Uterus (tissue), 4 donors: ENCODE data around the gene PANX1. TPM values are rescaled to one million over a fixed set of nuclear protein-coding genes. Genes with fewer than 3 reads are reported as not detected.
"Not testable (repeated sequence)": the region's sequence is repeated elsewhere in the genome, so short reads cannot be mapped to it uniquely, and the experiment has no call there.

ENCODE experiments used
- DNase-seq, 2 donors: peaks; one replicate each; pipeline ENCODE4 v3.0.0-alpha.2; 2019 to 2020
- H3K27ac ChIP-seq, 2 donors: fragments of 200-600 bp; sonication (generic); 1 replicate in 1 of 2; 2 replicates in 1 of 2; pipeline ENCODE4 v1.5.1; 2016 to 2018
- H3K27me3 ChIP-seq, 2 donors: fragments of 200-600 bp; sonication (generic); one replicate each; pipeline ENCODE4 v1.5.1; 2018 to 2019; ENCODE audit warnings: control low read depth in 1 of 2
- H3K36me3 ChIP-seq, 2 donors: fragments of 200-600 bp; sonication (generic); one replicate each; pipeline ENCODE4 v1.5.1; 2019; ENCODE audit warnings: control low read depth in 1 of 2
- H3K4me1 ChIP-seq, 2 donors: fragments of 200-600 bp; sonication (generic); one replicate each; pipeline ENCODE4 v1.5.1; 2018 to 2019; ENCODE audit warnings: control low read depth in 1 of 2
- H3K4me3 ChIP-seq, 2 donors: fragments of 200-600 bp; sonication (generic); 1 replicate in 1 of 2; 2 replicates in 1 of 2; pipeline ENCODE4 v1.5.1; 2018 to 2019; ENCODE audit warnings: mild to moderate bottlenecking in 1 of 2
- H3K9me3 ChIP-seq, 2 donors: fragments of 200-600 bp; sonication (generic); one replicate each; pipeline ENCODE4 v1.5.1; 2019; ENCODE audit warnings: control low read depth in 1 of 2
- CTCF ChIP-seq, 4 experiments: fragments of 200-600 bp in 2 of 4; fragments of 450-650 bp in 2 of 4; sonication (generic) in 2 of 4; IDR thresholded peaks; one replicate each; pipeline ENCODE4 v1.5.1; 2016 to 2019; ENCODE audit warnings: antibody characterized with exemption in 4 of 4, mild to moderate bottlenecking in 2 of 4, moderate library complexity in 1 of 4
- POLR2A ChIP-seq, 2 donors: fragments of 450-650 bp; IDR thresholded peaks; one replicate each; pipeline ENCODE4 v1.6.1; 2016; ENCODE audit warnings: antibody characterized with exemption in 2 of 2, mild to moderate bottlenecking in 1 of 2, moderate library complexity in 1 of 2
- intact Hi-C: fragments of 100-400 bp; cut with DNase I; formaldehyde crosslinking; loops from one replicate; pipeline ENCODE4 v1.15.1; 2023; ENCODE audit warnings: low total_unique reads
- total RNA-seq, 4 donors: library from RNA; depleted of rRNA in 3 of 4; stranded (reverse); fragments of >200 nt in 3 of 4; gene quantifications; one replicate each; pipeline versions ENCODE4 v1.1.0 to v1.2.4, GENCODE V29; 2014 to 2023
- donor health status: DM: yes; HTN: yes; CAD: no.

Gene PANX1
- total RNA-seq, 4 donors from 2014 or later: 4.1 to 37.9 (median 15.1) TPM

- no peak for DNase-seq
- Histone ChIP-seq H3K36me3 (no peaks in the 10 kb centered on the region), H3K4me1 (peaks cover 0 to 1% of the 10 kb centered on the region in 2 donors), H3K4me3 (no peak overlapping the region), H3K27me3 (no peaks in the 10 kb centered on the region), H3K27ac (no peak overlapping the region), H3K9me3 (no peaks in the 10 kb centered on the region)
- TF ChIP-seq POLR2A (IDR thresholded peaks at IDR 0.05): no peak
- TF ChIP-seq CTCF (IDR thresholded peaks at IDR 0.05): no peak
- intact Hi-C loops: no loop called here
Measured at GRCh38 chr11:94117871-94118270, 10.8 kb upstream of the PANX1 start.

GRCh38 chr11:94119676-94120075 is 9.0 kb upstream of the PANX1 start:
- H3K36me3 ChIP-seq, H3K27me3 ChIP-seq, DNase-seq, H3K4me3 ChIP-seq, intact Hi-C loops, H3K27ac ChIP-seq, H3K9me3 ChIP-seq, H3K4me1 ChIP-seq: not testable (repeated sequence)

DNA sequence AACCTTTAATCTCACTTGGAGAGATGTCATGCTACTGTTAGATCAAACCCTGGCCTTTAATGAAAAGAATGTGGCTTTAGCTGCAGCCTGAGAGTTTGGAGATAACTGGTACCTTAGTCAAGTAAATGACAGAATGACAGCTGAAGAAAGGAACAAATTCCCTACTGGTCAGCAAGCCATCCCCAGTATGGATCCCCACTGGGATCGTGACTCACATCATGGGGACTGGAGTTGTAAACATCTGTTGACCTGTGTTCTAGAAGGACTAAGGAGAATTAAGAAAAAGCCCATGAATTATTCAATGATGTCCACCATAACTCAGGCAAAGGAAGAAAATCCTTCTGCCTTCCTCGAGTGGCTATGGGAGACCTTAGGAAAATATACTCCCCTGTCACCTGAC is 8.1 kb upstream of the PANX1 start:
- intact Hi-C loops, DNase-seq: not testable (repeated sequence)

GRCh38 chr11:94120946-94121345 is 7.7 kb upstream of the PANX1 start:
- no peak for TF ChIP-seq CTCF (IDR thresholded peaks at IDR 0.05)
- no peak for TF ChIP-seq POLR2A (IDR thresholded peaks at IDR 0.05)
- H3K27ac ChIP-seq: no peak overlapping the region
- H3K4me1 ChIP-seq: no peaks in the 10 kb centered on the region
- no peaks in the 10 kb centered on the region for H3K9me3 ChIP-seq
- intact Hi-C loops: no loop called here
- H3K4me3 ChIP-seq: no peak overlapping the region
- no peak for DNase-seq
- H3K27me3 ChIP-seq: no peaks in the 10 kb centered on the region
- H3K36me3 ChIP-seq: no peaks in the 10 kb centered on the region

More for the DNA sequence above, 8.1 kb upstream of the PANX1 start:
- H3K4me1 ChIP-seq, H3K27ac ChIP-seq, H3K36me3 ChIP-seq, H3K27me3 ChIP-seq, H3K9me3 ChIP-seq, H3K4me3 ChIP-seq: not testable (repeated sequence)

DNA sequence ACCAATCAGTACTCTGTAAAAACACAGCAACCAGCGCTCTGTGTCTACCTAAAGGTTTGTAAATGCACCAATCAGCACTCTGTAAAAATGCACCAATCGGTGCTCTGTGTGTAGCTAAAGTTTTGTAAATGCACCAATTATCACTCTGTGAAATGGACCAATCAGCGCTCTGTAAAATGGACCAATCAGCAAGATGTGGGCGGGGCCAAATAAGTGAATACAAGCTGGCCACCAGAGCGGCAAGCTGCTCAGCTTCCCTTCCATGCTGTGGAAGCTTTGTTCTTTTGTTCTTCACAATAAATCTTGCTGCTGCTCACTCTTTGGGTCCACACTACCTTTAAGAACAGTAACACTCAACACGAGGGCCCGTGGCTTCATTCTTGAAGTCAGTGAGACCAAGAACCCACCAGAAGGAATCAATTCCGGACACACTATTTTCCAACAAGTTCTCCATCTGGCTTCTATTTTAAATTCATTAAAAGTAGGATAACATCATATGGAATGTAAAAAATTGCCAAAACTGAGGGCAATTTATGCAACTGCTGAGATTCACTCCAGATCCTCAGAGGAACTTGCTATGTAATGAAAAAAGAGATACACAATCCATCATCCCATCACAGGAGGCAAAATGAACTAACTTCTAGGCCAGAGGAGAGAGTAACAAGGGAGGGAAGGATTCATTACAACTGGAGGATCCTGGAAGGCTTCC is 3.1 kb upstream of the PANX1 start:
- no peak for TF ChIP-seq CTCF (IDR thresholded peaks at IDR 0.05)
- TF ChIP-seq POLR2A (IDR thresholded peaks at IDR 0.05): no peak
- H3K27me3 ChIP-seq: no peaks in the 10 kb centered on the region
- no peaks in the 10 kb centered on the region for H3K9me3 ChIP-seq
- H3K27ac ChIP-seq: no peak overlapping the region
- no peaks in the 10 kb centered on the region for H3K4me1 ChIP-seq
- H3K36me3 ChIP-seq: no peaks in the 10 kb centered on the region
- intact Hi-C loops: no loop called here
- DNase-seq: no peak
- H3K4me3 ChIP-seq: no peak overlapping the region

GRCh38 chr11:94127638-94128037 is 1.0 kb upstream of the PANX1 start:
- peak overlapping the region; percentile 68 to 78 for H3K4me3 ChIP-seq

More at GRCh38 chr11:94127638-94128037, 1.0 kb upstream of the PANX1 start:
- DNase-seq: no peak
- no peaks in the 10 kb centered on the region for H3K36me3 ChIP-seq
- no peak for TF ChIP-seq POLR2A (IDR thresholded peaks at IDR 0.05)
- intact Hi-C loops: no loop called here
- H3K27ac ChIP-seq: peak overlapping the region; percentile 92 to 95
- H3K4me1 ChIP-seq: peaks cover 0 to 8% of the 10 kb centered on the region in 2 donors
- H3K27me3 ChIP-seq: no peaks in the 10 kb centered on the region
- H3K9me3 ChIP-seq: no peaks in the 10 kb centered on the region
